AG10803 (cell line): ENCODE data around the gene XRRA1.

Source experiments
- DNase-seq: peaks from one replicate; pipeline ENCODE4 v3.0.0; 2010; ENCODE audit warnings: low read depth
- H3K4me3 ChIP-seq: 2 replicates; pipeline ENCODE4 v1.5.1; 2011; ENCODE audit warnings: mild to moderate bottlenecking, low read length, control low read depth
- CTCF ChIP-seq: conservative IDR thresholded peaks from 2 replicates; pipeline ENCODE4 v1.5.1; 2011; ENCODE audit warnings: mild to moderate bottlenecking, low read length, control low read depth, inconsistent platforms

The XRRA1 gene

GRCh38 chr11:74791333-74792100 is 157.4 kb downstream of the XRRA1 start:
- H3K4me3 ChIP-seq: no peak overlapping the region
- TF ChIP-seq CTCF: no peak
- no peak for DNase-seq
